Osteocyte (in vitro differentiated cells): ENCODE data around the gene BRAT1. TPM values are rescaled to one million over a fixed set of nuclear protein-coding genes. Genes with fewer than 3 reads are reported as not detected.

Experiments
- DNase-seq: peaks from one replicate; pipeline ENCODE4 v3.0.0; 2021; ENCODE audit warnings: mixed read lengths; ENCODE audit not compliant: unreplicated experiment; ENCODE audit errors: extremely low spot score
- H3K27ac Mint-ChIP-seq: one replicate; pipeline ENCODE4 v1.8.0; 2021; ENCODE audit warnings: mild to moderate bottlenecking, mixed read lengths; ENCODE audit not compliant: unreplicated experiment
- H3K27me3 Mint-ChIP-seq: one replicate; pipeline ENCODE4 v1.8.0; 2021; ENCODE audit warnings: mixed read lengths; ENCODE audit not compliant: unreplicated experiment
- H3K36me3 Mint-ChIP-seq: one replicate; pipeline ENCODE4 v1.8.0; 2021; ENCODE audit warnings: mixed read lengths; ENCODE audit not compliant: unreplicated experiment
- H3K4me1 Mint-ChIP-seq: one replicate; pipeline ENCODE4 v1.8.0; 2021; ENCODE audit warnings: mixed read lengths; ENCODE audit not compliant: unreplicated experiment
- H3K4me3 Mint-ChIP-seq: one replicate; pipeline ENCODE4 v1.8.0; 2021; ENCODE audit warnings: mild to moderate bottlenecking, moderate library complexity, mixed read lengths; ENCODE audit not compliant: unreplicated experiment
- H3K9me3 Mint-ChIP-seq: one replicate; pipeline ENCODE4 v1.8.0; 2021; ENCODE audit warnings: mixed read lengths; ENCODE audit not compliant: unreplicated experiment
- total RNA-seq: library from RNA; stranded (reverse); gene quantifications from 2 replicates; pipeline ENCODE4 v1.2.1, GENCODE V29; 2021
- TF ChIP-seq, protein P1 (sequence below): fragments of 200-600 bp; sonication (generic); IDR thresholded peaks from 2 replicates; pipeline ENCODE4 v1.5.0; 2021; ENCODE audit warnings: antibody characterized with exemption, mild to moderate bottlenecking, moderate library complexity

Gene BRAT1
- total RNA-seq, 1 donor from 2014 or later = 27.8 TPM

DNA sequence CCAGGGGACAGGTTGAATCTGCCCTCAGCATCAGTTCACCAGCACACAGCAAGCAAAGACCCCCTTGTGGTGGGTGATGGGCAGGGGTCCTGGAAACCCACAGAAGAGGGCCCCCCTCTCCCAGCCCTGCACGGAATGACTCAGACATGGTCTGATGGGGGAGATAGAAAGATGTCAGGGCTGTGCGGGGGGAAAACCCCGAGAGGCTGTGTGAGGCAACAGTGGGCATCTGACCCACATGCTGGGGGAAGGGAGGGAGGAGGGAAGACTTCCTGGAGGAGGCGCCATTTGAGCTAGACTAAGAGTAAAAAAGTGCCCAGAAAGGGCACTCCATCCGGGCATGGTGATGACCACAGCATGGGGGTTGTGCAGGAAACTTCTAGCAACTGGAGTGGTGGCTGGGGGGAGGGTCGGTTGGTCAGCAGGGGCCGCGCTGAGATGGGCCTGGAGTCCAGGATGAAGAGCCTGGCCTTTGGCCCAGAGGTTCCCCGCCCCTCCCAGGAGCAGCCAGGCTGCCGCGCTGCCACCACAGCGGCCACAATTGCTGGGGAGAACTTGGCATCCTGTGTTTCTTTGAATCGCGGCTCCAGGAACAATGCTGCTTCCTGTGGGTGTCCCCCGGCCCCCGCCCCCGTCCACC, 33.3 kb downstream of the BRAT1 start:
- peaks cover 4% of the 10 kb centered on the region for H3K36me3 Mint-ChIP-seq
- no peak for DNase-seq
- TF ChIP-seq, protein P1, sequence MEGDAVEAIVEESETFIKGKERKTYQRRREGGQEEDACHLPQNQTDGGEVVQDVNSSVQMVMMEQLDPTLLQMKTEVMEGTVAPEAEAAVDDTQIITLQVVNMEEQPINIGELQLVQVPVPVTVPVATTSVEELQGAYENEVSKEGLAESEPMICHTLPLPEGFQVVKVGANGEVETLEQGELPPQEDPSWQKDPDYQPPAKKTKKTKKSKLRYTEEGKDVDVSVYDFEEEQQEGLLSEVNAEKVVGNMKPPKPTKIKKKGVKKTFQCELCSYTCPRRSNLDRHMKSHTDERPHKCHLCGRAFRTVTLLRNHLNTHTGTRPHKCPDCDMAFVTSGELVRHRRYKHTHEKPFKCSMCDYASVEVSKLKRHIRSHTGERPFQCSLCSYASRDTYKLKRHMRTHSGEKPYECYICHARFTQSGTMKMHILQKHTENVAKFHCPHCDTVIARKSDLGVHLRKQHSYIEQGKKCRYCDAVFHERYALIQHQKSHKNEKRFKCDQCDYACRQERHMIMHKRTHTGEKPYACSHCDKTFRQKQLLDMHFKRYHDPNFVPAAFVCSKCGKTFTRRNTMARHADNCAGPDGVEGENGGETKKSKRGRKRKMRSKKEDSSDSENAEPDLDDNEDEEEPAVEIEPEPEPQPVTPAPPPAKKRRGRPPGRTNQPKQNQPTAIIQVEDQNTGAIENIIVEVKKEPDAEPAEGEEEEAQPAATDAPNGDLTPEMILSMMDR = no peak
- H3K4me1 Mint-ChIP-seq = peaks cover 66% of the 10 kb centered on the region
- H3K9me3 Mint-ChIP-seq = no peaks in the 10 kb centered on the region
- peak overlapping the region; percentile 69 for H3K4me3 Mint-ChIP-seq
- no peak overlapping the region for H3K27ac Mint-ChIP-seq
- H3K27me3 Mint-ChIP-seq = no peaks in the 10 kb centered on the region

DNA sequence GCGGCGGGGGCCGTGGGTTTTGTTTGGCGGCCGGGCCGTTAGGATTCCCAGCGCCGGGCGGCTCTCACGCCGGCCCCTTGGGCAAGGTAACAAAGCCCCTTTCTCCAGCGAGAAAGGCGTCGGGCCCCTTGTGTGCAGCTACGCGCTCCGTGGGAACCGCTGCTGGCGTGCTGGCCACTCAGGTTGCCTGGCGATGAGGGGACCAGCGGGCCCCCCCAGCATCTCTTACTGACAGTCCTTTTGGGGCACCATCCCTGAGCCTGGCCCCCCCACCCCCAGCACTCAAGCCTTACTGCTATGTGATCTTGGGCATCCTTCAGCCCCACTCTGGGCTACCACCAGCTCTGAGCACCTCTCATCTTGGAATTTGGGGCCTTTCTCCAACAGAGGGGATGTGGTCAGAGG, 34.0 kb downstream of the BRAT1 start:
- Mint-ChIP-seq H3K36me3 (peaks cover 4% of the 10 kb centered on the region), H3K9me3 (no peaks in the 10 kb centered on the region), H3K27me3 (no peaks in the 10 kb centered on the region), H3K4me3 (peak overlapping the region; percentile 69), H3K27ac (no peak overlapping the region), H3K4me1 (peaks cover 70% of the 10 kb centered on the region)
- TF ChIP-seq, protein P1 = no peak
- DNase-seq = no peak

DNA sequence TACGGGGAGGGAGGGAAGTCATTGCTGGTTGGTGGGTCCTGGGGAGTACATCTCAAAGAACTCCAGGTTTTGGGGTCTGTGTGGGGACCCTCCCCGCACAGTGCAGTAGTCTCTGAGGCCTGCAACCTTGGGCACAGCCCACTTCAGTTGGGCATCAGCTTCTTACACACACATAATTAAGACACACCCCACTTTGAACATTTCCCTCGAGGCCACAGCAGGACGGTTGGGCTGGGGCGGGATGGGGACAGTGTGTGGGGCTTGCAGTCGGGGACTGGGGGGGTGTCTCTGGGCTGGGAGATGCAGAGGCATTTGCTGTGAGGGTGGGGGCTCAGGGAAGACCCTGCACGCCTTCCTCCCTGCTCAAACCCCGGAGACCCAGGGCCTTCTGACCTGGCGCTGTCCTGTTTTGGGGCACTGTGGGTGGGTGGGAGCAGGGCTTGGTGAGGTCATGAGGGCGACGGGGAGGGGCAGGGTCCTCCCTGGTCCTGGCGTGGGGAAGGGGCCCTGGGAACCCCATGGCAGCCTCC, 34.5 kb downstream of the BRAT1 start:
- Mint-ChIP-seq H3K36me3 (peaks cover 1% of the 10 kb centered on the region), H3K4me1 (peaks cover 71% of the 10 kb centered on the region), H3K27ac (no peak overlapping the region), H3K27me3 (no peaks in the 10 kb centered on the region), H3K4me3 (peak overlapping the region; percentile 83), H3K9me3 (no peaks in the 10 kb centered on the region)
- TF ChIP-seq, protein P1 = no peak
- no peak for DNase-seq

DNA sequence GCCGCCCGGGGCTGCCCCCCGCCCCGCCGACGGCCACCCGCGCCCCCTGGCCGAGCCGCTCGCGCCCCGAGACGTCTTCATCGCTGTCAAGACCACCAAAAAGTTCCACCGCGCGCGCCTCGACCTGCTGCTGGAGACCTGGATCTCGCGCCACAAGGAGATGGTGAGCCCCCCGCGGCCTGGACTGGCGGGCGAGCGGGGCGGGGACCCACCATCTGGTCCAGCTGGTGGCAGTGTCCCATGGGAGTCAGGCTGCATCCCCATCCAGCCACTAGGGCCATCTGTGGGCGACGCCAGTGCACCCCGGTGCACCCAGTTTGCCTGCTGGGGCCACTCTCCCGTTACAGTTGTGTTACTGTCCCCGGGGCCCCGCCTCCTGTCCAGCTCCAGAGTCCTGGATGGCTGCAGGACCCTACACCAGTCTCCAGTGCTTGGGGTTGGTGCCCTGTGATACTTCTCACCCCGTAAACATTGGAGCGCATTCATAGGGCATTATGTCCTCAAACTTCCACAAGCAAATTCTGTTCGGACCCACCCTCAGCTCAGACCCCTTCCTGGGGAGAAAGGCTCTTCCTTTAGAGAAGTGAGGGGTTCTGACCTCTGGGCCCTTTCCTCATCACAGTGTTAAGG, 35.1 kb downstream of the BRAT1 start:
- peak overlapping the region; percentile 83 for H3K4me3 Mint-ChIP-seq
- H3K27me3 Mint-ChIP-seq = no peaks in the 10 kb centered on the region
- H3K9me3 Mint-ChIP-seq = no peaks in the 10 kb centered on the region
- DNase-seq = no peak
- H3K36me3 Mint-ChIP-seq = no peaks in the 10 kb centered on the region
- peaks cover 72% of the 10 kb centered on the region for H3K4me1 Mint-ChIP-seq
- H3K27ac Mint-ChIP-seq = no peak overlapping the region
- TF ChIP-seq, protein P1 = no peak
